C4-2B (cell line): Measurements from ENCODE around the gene HOXA7.

ENCODE experiments used
- ZFX ChIP-seq: fragments of 450-650 bp; IDR thresholded peaks from 2 replicates; pipeline ENCODE4 v1.6.1; 2017
- TF ChIP-seq, protein P1 (sequence below): fragments of 450-650 bp; conservative IDR thresholded peaks from 2 replicates; pipeline ENCODE4 v1.5.1; 2017; ENCODE audit warnings: mild to moderate bottlenecking

DNA sequence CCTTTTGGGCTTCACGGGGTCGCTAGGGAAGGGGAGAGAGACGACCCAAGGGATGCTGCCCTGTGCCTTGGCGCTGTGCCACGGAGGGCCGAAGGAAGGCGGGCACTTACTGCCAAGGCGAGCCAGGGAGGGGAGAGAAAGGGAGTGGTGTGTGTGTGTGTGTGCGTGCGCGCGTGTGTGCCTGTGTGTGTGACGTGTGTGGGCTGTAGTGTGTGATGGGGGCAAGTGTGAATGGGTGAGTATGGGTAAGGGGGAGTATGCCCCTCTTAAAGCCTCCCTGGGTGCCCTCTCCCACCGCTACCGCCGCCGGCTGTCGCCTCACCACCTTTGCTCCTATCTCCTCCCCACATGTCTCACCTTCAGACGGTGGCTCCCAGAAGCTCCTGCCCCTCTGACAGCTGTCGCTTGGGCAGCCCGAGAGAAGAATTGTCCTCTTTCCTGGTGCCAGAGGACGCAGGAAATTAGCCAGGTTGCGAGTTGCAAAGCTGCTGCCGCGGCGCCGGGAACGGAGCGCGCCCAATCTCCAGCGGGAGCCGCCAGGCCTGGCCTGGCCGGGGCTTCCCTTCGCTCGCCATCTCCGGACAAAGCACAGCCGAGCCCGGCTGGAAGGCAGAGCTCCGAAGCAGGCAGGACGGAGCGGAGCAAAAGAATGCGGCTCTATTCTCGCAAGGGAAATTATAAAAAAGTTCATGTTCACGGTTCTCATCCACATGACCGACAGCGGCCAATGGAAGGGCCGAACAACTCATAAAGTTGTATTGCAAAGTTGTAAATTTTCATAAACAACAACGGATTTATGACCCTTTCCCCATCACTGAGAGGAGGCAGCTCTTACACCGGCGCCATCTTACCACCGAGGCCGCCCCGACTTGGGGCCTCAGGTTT lies 4.3 kb downstream of the HOXA7 start, which contains the start of gene HOXA3:
- TF ChIP-seq, protein P1, sequence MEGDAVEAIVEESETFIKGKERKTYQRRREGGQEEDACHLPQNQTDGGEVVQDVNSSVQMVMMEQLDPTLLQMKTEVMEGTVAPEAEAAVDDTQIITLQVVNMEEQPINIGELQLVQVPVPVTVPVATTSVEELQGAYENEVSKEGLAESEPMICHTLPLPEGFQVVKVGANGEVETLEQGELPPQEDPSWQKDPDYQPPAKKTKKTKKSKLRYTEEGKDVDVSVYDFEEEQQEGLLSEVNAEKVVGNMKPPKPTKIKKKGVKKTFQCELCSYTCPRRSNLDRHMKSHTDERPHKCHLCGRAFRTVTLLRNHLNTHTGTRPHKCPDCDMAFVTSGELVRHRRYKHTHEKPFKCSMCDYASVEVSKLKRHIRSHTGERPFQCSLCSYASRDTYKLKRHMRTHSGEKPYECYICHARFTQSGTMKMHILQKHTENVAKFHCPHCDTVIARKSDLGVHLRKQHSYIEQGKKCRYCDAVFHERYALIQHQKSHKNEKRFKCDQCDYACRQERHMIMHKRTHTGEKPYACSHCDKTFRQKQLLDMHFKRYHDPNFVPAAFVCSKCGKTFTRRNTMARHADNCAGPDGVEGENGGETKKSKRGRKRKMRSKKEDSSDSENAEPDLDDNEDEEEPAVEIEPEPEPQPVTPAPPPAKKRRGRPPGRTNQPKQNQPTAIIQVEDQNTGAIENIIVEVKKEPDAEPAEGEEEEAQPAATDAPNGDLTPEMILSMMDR = no peak
- TF ChIP-seq ZFX = no peak
